ENCODE results near the gene TGFBR3L.
"Not testable (repeated sequence)": the region's sequence is repeated elsewhere in the genome, so short reads cannot be mapped to it uniquely, and the experiment has no call there.

TGFBR3L gene

GRCh38 chr19:7917267-7918061 lies 2.8 kb downstream of the TGFBR3L start:
- peaks cover 47% of the 10 kb centered on the region for H3K4me1 Mint-ChIP-seq
- H3K4me3 Mint-ChIP-seq = peak overlapping the region; percentile 85
- no peak overlapping the region for H3K27ac Mint-ChIP-seq
- H3K36me3 Mint-ChIP-seq = peaks cover 23% of the 10 kb centered on the region
- DNase-seq (ENCODE audit: low spot score in 2 of 2) (peak; percentile 41 to 79), ATAC-seq (peak; percentile 55)
- H3K9me3 Mint-ChIP-seq = no peaks in the 10 kb centered on the region

GRCh38 chr19:7918062-7918614 lies 3.5 kb downstream of the TGFBR3L start:
- not testable (repeated sequence) for ATAC-seq; H3K27ac Mint-ChIP-seq; H3K9me3 Mint-ChIP-seq; DNase-seq (ENCODE audit: low spot score in 2 of 2)
- peaks cover 41% of the 10 kb centered on the region for H3K4me1 Mint-ChIP-seq
- H3K36me3 Mint-ChIP-seq = peaks cover 23% of the 10 kb centered on the region
- H3K4me3 Mint-ChIP-seq = peak overlapping the region; percentile 85

GRCh38 chr19:7918615-7919421 lies 4.2 kb downstream of the TGFBR3L start:
- no peak for DNase-seq (ENCODE audit: low spot score in 2 of 2)
- Mint-ChIP-seq H3K27ac (no peak overlapping the region), H3K4me3 (peak overlapping the region; percentile 85), H3K9me3 (no peaks in the 10 kb centered on the region), H3K36me3 (peaks cover 23% of the 10 kb centered on the region), H3K4me1 (peaks cover 40% of the 10 kb centered on the region)
- ATAC-seq = no peak

- no peaks in the 10 kb centered on the region for H3K9me3 Mint-ChIP-seq
- peaks cover 46% of the 10 kb centered on the region for H3K4me1 Mint-ChIP-seq
- H3K27ac Mint-ChIP-seq = peak within 1 kb of the TSS; percentile 67
- peaks cover 24% of the 10 kb centered on the region for H3K36me3 Mint-ChIP-seq
- DNase-seq (ENCODE audit: low spot score in 2 of 2) (peak; percentile 96 to 98), ATAC-seq (peak; percentile 81)
- peak within 1 kb of the TSS; percentile 85 for H3K4me3 Mint-ChIP-seq
Measured at GRCh38 chr19:7919610-7920518, 5.2 kb downstream of the TGFBR3L start, which contains the start of gene SNAPC2. Gene SNAPC2 (plus strand): TSS chr19:7920338. CDS start chr19:7920367, 29 bp downstream.

GRCh38 chr19:7920519-7921301 lies 6.1 kb downstream of the TGFBR3L start:
- H3K36me3 Mint-ChIP-seq = peaks cover 30% of the 10 kb centered on the region
- DNase-seq (ENCODE audit: low spot score in 2 of 2) (peak; percentile 94 to 97), ATAC-seq (peak; percentile 58)
- H3K27ac Mint-ChIP-seq = peak overlapping the region; percentile 67
- H3K4me3 Mint-ChIP-seq = peak overlapping the region; percentile 85
- no peaks in the 10 kb centered on the region for H3K9me3 Mint-ChIP-seq
- peaks cover 47% of the 10 kb centered on the region for H3K4me1 Mint-ChIP-seq

- no peaks in the 10 kb centered on the region for H3K9me3 Mint-ChIP-seq
- peak overlapping the region; percentile 67 for H3K27ac Mint-ChIP-seq
- H3K36me3 Mint-ChIP-seq = peaks cover 32% of the 10 kb centered on the region
- peaks cover 47% of the 10 kb centered on the region for H3K4me1 Mint-ChIP-seq
- DNase-seq (ENCODE audit: low spot score in 2 of 2) (no peak), ATAC-seq (no peak)
- H3K4me3 Mint-ChIP-seq = peak overlapping the region; percentile 85
Measured at GRCh38 chr19:7921302-7921966, 6.8 kb downstream of the TGFBR3L start.

- Mint-ChIP-seq H3K4me1 (peaks cover 48% of the 10 kb centered on the region), H3K36me3 (peaks cover 36% of the 10 kb centered on the region), H3K9me3 (no peaks in the 10 kb centered on the region), H3K27ac (no peak overlapping the region), H3K4me3 (peak overlapping the region; percentile 85)
- no peak for ATAC-seq
- no peak for DNase-seq (ENCODE audit: low spot score in 2 of 2)
Measured at GRCh38 chr19:7921967-7922835, 7.6 kb downstream of the TGFBR3L start.

- Mint-ChIP-seq H3K9me3 (no peaks in the 10 kb centered on the region), H3K4me1 (peaks cover 46% of the 10 kb centered on the region), H3K36me3 (peaks cover 36% of the 10 kb centered on the region), H3K27ac (peak overlapping the region; percentile 58), H3K4me3 (no peak overlapping the region)
- ATAC-seq (no peak), DNase-seq (ENCODE audit: low spot score in 2 of 2) (no peak)
Measured at GRCh38 chr19:7922836-7923195, 8.2 kb downstream of the TGFBR3L start.

- Mint-ChIP-seq H3K4me3 (peak overlapping the region; percentile 64), H3K27ac (peak overlapping the region; percentile 63), H3K36me3 (peaks cover 36% of the 10 kb centered on the region), H3K4me1 (peaks cover 48% of the 10 kb centered on the region), H3K9me3 (no peaks in the 10 kb centered on the region)
- no peak for ATAC-seq
- DNase-seq (ENCODE audit: low spot score in 2 of 2) = no peak
Measured at GRCh38 chr19:7923295-7924191, 8.9 kb downstream of the TGFBR3L start.

GRCh38 chr19:7924241-7924640 lies 9.6 kb downstream of the TGFBR3L start:
- no peak for ATAC-seq
- Mint-ChIP-seq H3K4me3 (peak overlapping the region; percentile 64), H3K27ac (peak overlapping the region; percentile 63)

GRCh38 chr19:7924651-7925170 lies 10.1 kb downstream of the TGFBR3L start:
- peaks cover 54% of the 10 kb centered on the region for H3K4me1 Mint-ChIP-seq
- DNase-seq (ENCODE audit: low spot score in 2 of 2) (no peak), ATAC-seq (no peak)
- H3K36me3 Mint-ChIP-seq = peaks cover 46% of the 10 kb centered on the region
- peak overlapping the region; percentile 64 for H3K4me3 Mint-ChIP-seq
- H3K9me3 Mint-ChIP-seq = no peaks in the 10 kb centered on the region
- peak overlapping the region; percentile 67 for H3K27ac Mint-ChIP-seq

More at GRCh38 chr19:7924241-7924640, 9.6 kb downstream of the TGFBR3L start:
- Mint-ChIP-seq H3K9me3 (no peaks in the 10 kb centered on the region), H3K4me1 (peaks cover 54% of the 10 kb centered on the region), H3K36me3 (peaks cover 42% of the 10 kb centered on the region)
- DNase-seq (ENCODE audit: low spot score in 2 of 2) = no peak

Data from stimulated activated effector memory CD8-positive, alpha-beta T cell treated with anti-CD3 and anti-CD28 coated beads, Interleukin-12 subunit alpha, Interleukin-12 subunit beta, amount 100 ng/mL, for 72 hours (primary cell).